ENCODE results near the gene WDR82. TPM values are rescaled to one million over a fixed set of nuclear protein-coding genes. Genes with fewer than 3 reads are reported as not detected.

Gene WDR82
- total and polyA plus RNA-seq, 2 of the 8 experiments (the other 6 are each of a cell fraction or from before 2014, with no cell fraction given): 33.5 to 82.7 TPM

GRCh38 chr3:52259035-52259434, 19.4 kb downstream of the WDR82 start (continued):
- TF ChIP-seq CHD7 (IDR thresholded peaks at IDR 0.05; ENCODE audit: insufficient replicate concordance, low read length): no peak
- no peak for TF ChIP-seq BACH1 (IDR thresholded peaks at IDR 0.05; ENCODE audit: low read length)
- no peak for TF ChIP-seq TAF1 (IDR thresholded peaks at IDR 0.05; ENCODE audit: low read depth, low read length)
- TF ChIP-seq EP300 (IDR thresholded peaks at IDR 0.05; ENCODE audit: borderline replicate concordance in 1 of 2, low read depth in 2 of 2, low read length in 2 of 2): no peak
- TF ChIP-seq NANOG (IDR thresholded peaks at IDR 0.05; ENCODE audit: insufficient read depth, low read depth, low read length, poor library complexity, severe bottlenecking): no peak
- TF ChIP-seq ATF3 (IDR thresholded peaks at IDR 0.05; ENCODE audit: insufficient read depth, low read depth, low read length): no peak
- TF ChIP-seq RFX5 (IDR thresholded peaks at IDR 0.05; ENCODE audit: borderline replicate concordance, low read depth, low read length): no peak
- TF ChIP-seq FOSL1 (IDR thresholded peaks at IDR 0.05; ENCODE audit: insufficient read depth, low read depth, low read length): no peak
- TF ChIP-seq TAF7 (optimal IDR thresholded peaks at IDR 0.05; ENCODE audit: borderline replicate concordance, low read depth, low read length): no peak
- TF ChIP-seq KDM4A (IDR thresholded peaks at IDR 0.05; ENCODE audit: low read depth, low read length, severe bottlenecking): no peak
- no peak for TF ChIP-seq SP2 (IDR thresholded peaks at IDR 0.05; ENCODE audit: low read length)
